Measurements from ENCODE around the gene TGIF1. TPM values are rescaled to one million over a fixed set of nuclear protein-coding genes. Genes with fewer than 3 reads are reported as not detected.

Gene TGIF1
- polyA plus RNA-seq, 3 donors = 32.2 to 109 (median 39.8) TPM

- H3K27ac Mint-ChIP-seq = no peak overlapping the region
- no CpG with 5 or more reads among the region's 4 CpGs for WGBS (ENCODE audit: insufficient coverage)
Observed at GRCh38 chr18:3502650-3503049, 52.7 kb downstream of the TGIF1 start.

GRCh38 chr18:3504637-3505036 lies 54.7 kb downstream of the TGIF1 start:
- no peak overlapping the region for H3K4me2 ChIP-seq (replicated peaks; ENCODE audit: extremely low read depth, low read length, poor library complexity, severe bottlenecking)
- Mint-ChIP-seq H3K4me1 (peaks cover 5% of the 10 kb centered on the region), H3K36me3 (peaks cover 3 to 4% of the 10 kb centered on the region in 2 donors), H3K27me3 (ENCODE audit: low read depth in 3 of 3) (peaks cover 13 to 22% (median 21%) of the 10 kb centered on the region in 3 donors), H3K4me3 (no peak overlapping the region), H3K9me3 (peaks cover 0 to 6% (median 0%) of the 10 kb centered on the region in 7 donors), H3K27ac (peak overlapping the region in 2 of 7 donors; percentile 11 to 66)
- H3K79me2 ChIP-seq (ENCODE audit: insufficient read depth, low read length) = no peaks in the 10 kb centered on the region
- no peak overlapping the region for H3K9ac ChIP-seq (ENCODE audit: insufficient read depth, low read length, poor library complexity, severe bottlenecking)
- no peak for TF ChIP-seq CTCF (IDR thresholded peaks at IDR 0.05)
- no peak overlapping the region for H2AFZ ChIP-seq (ENCODE audit: insufficient read depth, low read depth, low read length, poor library complexity, severe bottlenecking)
- no peak overlapping the region for H3K4me3 ChIP-seq (replicated peaks in 1 of 3; ENCODE audit: low read depth in 2 of 3, low read length in 3 of 3)
- H3K9me3 ChIP-seq (replicated peaks in 1 of 2; ENCODE audit: control insufficient read depth in 1 of 2, insufficient read depth in 1 of 2, low read length in 2 of 2) = no peaks in the 10 kb centered on the region
- H3K36me3 ChIP-seq (replicated peaks in 1 of 2; ENCODE audit: control insufficient read depth in 1 of 2, insufficient read depth in 2 of 2, low read length in 2 of 2) = no peaks in the 10 kb centered on the region
- WGBS (ENCODE audit: insufficient coverage) = 80% methylated on average over 1 of the region's 5 CpGs
- peaks cover 2 to 3% of the 10 kb centered on the region in 2 donors for H3K4me1 ChIP-seq (ENCODE audit: control insufficient read depth in 1 of 2, insufficient read depth in 2 of 2, low read length in 2 of 2)
- peaks cover 16 to 18% of the 10 kb centered on the region in 2 donors for H3K27me3 ChIP-seq (ENCODE audit: control insufficient read depth in 2 of 2, insufficient read depth in 2 of 2, low read length in 2 of 2)
- H4K20me1 ChIP-seq (ENCODE audit: insufficient read depth, low read length) = no peaks in the 10 kb centered on the region
- no peak overlapping the region for H3K27ac ChIP-seq (ENCODE audit: low read depth in 1 of 2, low read length in 2 of 2)
- no peak for DNase-seq
- intact Hi-C loops (cut with micrococcal nuclease) = no loop called here

More at GRCh38 chr18:3502650-3503049, 52.7 kb downstream of the TGIF1 start:
- H3K9me3 ChIP-seq (replicated peaks in 1 of 2; ENCODE audit: control insufficient read depth in 1 of 2, insufficient read depth in 1 of 2, low read length in 2 of 2) = no peaks in the 10 kb centered on the region
- H3K27me3 ChIP-seq (ENCODE audit: control insufficient read depth in 2 of 2, insufficient read depth in 2 of 2, low read length in 2 of 2) = peaks cover 32 to 37% of the 10 kb centered on the region in 2 donors
- no peaks in the 10 kb centered on the region for H4K20me1 ChIP-seq (ENCODE audit: insufficient read depth, low read length)
- H3K9me3 Mint-ChIP-seq = peaks cover 0 to 6% (median 2%) of the 10 kb centered on the region in 7 donors
- DNase-seq = no peak
- H2AFZ ChIP-seq (ENCODE audit: insufficient read depth, low read depth, low read length, poor library complexity, severe bottlenecking) = no peak overlapping the region
- H3K4me1 ChIP-seq (ENCODE audit: control insufficient read depth in 1 of 2, insufficient read depth in 2 of 2, low read length in 2 of 2) = peaks cover 7 to 14% of the 10 kb centered on the region in 2 donors
- no peak for TF ChIP-seq CTCF (IDR thresholded peaks at IDR 0.05)
- no peaks in the 10 kb centered on the region for H3K36me3 ChIP-seq (replicated peaks in 1 of 2; ENCODE audit: control insufficient read depth in 1 of 2, insufficient read depth in 2 of 2, low read length in 2 of 2)
- H3K4me3 ChIP-seq (replicated peaks in 1 of 3; ENCODE audit: low read depth in 2 of 3, low read length in 3 of 3) = no peak overlapping the region
- H3K36me3 Mint-ChIP-seq = peaks cover 7 to 16% of the 10 kb centered on the region in 2 donors
- no peak overlapping the region for H3K27ac ChIP-seq (ENCODE audit: low read depth in 1 of 2, low read length in 2 of 2)
- H3K4me2 ChIP-seq (replicated peaks; ENCODE audit: extremely low read depth, low read length, poor library complexity, severe bottlenecking) = no peak overlapping the region
- H3K79me2 ChIP-seq (ENCODE audit: insufficient read depth, low read length) = no peaks in the 10 kb centered on the region
- no peak overlapping the region for H3K4me3 Mint-ChIP-seq
- H3K4me1 Mint-ChIP-seq = peaks cover 16% of the 10 kb centered on the region
- no peak overlapping the region for H3K9ac ChIP-seq (ENCODE audit: insufficient read depth, low read length, poor library complexity, severe bottlenecking)
- intact Hi-C loops (cut with micrococcal nuclease) = no loop called here
- peaks cover 32 to 39% (median 38%) of the 10 kb centered on the region in 3 donors for H3K27me3 Mint-ChIP-seq (ENCODE audit: low read depth in 3 of 3)

Data from CD14-positive monocyte (primary cell).